Eye (tissue), 1 donor: Measurements from ENCODE around the gene SYTL3.
A peak's percentile ranks its signal among the peaks of the same experiment; 100 is the strongest.
"Not testable (repeated sequence)": the region's sequence is repeated elsewhere in the genome, so short reads cannot be mapped to it uniquely, and the experiment has no call there.

Experiments
- DNase-seq: peaks from one replicate; pipeline ENCODE4 v3.0.0-alpha.2; 2015

SYTL3 gene

DNA sequence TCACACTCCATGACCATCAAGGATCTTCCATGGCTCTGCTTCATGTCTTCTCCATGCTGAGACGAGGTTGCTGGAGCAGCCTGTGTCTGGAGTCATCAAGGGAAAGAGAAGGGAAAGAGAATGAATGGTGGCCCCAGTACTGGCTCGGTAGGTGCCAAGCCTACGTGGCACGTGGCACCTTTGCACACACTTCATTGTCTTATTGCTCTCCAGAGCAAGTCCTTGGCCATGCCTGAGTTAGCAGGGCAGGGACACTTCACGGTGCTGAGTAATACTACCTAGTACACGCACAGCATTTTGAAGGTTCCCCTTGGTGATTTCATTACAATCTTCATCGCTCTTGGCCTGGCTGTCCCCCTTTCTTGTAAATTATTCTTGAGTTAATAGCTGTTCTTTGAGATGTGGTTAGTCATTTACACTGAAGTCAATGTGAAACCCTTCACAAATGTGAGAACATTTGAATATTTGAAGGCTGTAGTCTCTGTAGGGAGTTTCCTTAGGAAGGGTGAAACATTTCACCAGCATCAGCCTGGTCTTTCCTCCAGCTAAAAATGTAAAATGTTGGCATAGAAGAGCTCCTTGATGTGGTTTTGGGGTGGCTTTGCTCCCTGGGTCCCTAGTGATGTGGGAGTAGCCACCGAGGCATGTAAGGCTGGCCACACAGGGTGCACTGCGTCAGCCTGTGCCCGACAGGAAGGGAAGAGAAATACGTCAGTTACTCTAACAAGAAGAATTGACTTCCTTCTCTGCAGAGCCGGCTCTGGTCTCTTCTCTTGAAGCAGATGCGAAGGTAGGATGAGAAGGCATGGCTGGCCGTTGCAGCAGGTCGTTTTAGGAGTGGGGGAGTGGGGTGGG lies at the start of gene SYTL3:
Gene SYTL3 (plus strand): TSS at position 766 of the 855 bp plus-strand sequence. CDS start 13,215 bp downstream, outside the sequence.
- no peak for DNase-seq

DNA sequence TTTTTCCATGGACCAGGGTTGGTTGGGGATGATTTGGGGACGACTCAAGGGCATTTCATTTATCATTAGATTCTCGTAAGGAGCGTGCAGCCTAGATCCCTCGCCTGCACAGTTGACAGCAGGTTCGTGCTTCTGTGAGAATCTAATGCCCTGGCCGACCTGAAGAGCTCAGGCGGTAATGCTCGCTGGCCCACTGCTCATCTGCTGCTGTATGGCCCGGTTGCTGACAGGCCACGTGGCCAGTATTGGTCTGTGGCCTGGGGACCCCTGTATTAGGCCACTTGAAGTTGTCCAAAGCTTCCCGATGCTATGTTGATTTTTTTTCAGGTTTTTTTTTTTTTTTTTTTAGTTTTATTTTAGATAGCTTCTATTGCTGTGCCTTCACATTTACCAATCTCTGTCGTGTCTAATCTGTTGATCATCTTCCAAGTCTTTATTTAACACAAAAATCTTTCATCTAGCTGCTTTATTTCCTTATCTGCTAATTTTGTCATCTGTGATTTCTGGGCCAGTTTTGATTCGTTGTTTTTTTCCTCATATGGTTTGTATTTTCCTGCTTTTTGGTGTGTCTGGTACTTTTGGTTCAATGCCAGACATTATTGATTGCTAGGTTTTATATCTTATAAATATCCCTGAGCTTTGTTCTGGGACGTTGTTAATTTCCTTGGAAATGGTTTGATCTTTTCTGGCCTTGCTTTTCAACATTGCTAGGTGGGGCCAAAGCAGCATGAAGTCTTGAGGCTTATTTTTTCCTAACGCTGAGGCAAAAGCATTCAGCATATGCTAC lies 46.4 kb upstream of the SYTL3 start:
- DNase-seq: no peak

- no peak for DNase-seq
Measured at GRCh38 chr6:158604048-158604406, 45.8 kb upstream of the SYTL3 start.

GRCh38 chr6:158605266-158605878 lies 44.5 kb upstream of the SYTL3 start:
- DNase-seq: peak; percentile 96

- DNase-seq: not testable (repeated sequence)
Measured at GRCh38 chr6:158606011-158606410, 43.8 kb upstream of the SYTL3 start.

GRCh38 chr6:158606935-158607334 lies 42.9 kb upstream of the SYTL3 start:
- DNase-seq: no peak

DNA sequence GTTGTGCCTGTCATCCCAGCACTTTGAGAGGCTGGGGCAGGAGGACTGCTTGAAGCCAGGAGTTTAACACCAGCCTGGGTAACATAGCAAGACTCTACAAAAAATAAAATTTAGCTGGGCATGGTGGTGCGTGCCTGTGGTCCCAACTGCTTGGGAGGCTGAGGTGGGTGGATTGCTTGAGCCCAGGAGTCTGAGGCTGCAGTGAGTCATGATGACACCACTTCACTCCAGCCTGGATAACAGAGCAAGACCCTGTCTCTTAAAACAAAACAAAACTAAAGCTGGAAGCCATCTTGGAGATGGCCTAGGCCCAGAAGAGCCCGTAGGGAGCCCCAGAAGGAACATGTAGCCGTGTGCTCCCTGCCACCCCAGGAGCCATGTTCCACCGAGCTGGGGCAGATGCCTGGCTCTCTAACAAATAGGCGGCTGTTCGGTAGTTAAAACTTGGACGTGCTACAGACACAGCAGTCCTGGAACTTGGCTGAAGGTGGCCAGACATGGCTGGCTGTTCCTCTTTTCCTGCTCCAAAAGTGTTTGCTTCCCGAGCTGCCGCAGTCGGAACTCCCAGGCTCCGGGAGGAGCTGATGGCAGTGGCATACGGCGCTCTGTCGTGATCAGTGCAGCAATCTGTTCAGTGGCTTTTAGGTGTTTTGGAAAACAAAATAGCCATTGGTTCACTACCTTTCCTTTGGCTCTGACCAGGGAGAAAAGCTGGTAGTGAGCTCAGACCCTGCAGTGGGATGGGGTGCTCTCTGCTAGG lies 42.3 kb upstream of the SYTL3 start:
- no peak for DNase-seq

GRCh38 chr6:158608221-158608620 lies 41.6 kb upstream of the SYTL3 start:
- DNase-seq: no peak

DNA sequence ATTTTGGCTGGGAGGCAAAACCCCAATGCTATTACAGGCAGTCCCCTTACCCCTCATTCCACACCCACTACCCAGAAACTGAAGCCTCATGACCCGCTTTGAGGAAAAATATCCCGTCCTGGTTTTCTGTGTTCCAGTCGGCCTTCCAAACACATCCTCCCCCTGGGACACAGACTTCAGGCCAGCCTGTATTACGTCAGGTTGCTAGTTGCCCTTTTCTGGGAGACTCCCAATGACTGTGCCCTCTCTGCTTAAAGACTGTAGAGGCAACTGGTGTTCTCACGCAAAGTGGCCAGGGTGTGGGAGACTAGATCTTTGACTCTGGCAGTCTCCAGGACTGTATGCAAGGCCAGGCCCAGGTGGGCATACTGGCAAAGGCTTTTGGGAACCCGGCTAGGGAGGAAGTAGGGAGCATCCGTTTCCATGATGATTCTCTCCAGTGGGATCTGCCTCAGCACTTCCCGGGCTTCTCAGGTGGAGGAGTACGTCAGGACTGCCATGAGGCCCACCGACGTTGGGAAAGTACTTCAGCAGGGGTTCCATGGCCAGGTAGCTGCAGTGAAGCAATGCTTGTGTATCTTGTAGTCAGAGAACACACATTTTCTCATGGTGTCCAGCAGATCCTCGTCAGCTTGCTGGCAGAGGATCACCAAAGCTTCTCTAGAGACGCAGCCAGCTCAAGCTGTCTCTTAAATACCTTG lies 40.2 kb upstream of the SYTL3 start:
- no peak for DNase-seq

DNA sequence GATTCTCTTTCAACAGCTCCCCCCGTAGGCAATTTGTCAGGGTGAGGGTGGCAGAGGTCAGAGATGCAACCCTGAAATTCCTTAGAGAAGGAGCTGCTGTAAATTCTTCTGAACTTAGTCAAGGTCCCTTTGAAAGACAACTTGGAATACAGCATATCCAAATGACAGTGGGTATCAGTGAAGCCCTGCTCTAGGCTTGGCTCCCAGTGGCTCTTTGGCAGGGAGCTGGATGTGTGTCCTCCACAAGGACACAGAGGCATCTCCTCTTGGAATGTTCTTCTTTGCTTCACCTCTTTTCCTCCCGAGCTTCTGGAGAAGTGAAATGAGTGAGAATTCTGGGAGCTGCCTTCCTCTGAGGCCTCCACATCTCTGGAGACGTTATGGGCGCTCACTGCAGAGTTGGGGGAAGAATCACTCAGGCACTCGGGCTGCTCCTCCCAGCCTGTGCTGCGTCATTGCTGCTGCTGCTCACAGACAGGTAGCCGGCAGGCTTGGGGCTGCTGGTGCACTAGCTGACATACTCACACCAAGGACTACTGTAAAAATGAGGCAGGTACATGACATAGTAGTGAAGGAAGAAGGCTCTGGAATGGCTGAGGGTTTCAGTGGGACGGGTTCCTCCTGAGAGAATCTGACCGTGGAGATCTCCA lies 39.4 kb upstream of the SYTL3 start:
- DNase-seq: no peak

DNA sequence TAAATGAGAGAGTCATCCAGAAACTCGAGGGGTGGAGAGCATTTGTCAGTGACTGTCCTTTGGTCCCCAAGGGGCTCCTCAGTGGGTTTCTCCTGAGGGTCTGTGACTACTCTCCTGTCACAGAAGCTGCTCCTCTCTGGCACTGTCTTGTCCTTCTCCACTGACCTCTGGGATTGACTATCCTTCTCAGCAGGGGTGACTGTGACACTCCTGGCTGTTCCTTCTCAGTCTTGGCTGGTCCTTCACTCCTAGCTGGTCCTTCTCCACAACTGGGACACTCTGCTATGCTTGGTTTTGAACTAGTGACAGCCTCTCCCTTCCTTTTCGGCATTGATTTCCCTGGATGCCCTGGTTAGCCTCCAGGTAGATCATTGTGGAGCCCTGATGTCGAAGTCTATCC lies 38.8 kb upstream of the SYTL3 start:
- no peak for DNase-seq

GRCh38 chr6:158611541-158612370 lies 38.1 kb upstream of the SYTL3 start:
- no peak for DNase-seq

DNA sequence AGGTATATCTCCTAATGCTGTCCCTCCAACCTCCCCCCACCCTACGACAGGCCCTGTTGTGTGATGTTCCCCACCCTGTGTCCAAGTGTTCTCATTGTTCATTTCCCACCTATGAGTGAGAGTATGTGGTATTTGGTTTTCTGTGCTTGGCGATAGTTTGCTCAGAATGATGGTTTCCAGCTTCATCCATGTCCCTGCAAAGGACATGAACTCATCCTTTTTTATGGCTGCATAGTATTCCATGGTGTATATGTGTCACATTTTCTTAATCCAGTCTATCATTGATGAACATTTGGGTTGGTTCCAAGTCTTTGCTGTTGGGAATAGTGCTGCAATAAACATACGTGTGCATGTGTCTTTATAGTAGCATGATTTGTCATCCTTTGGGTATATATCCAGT lies 35.2 kb upstream of the SYTL3 start:
- DNase-seq: not testable (repeated sequence)

DNA sequence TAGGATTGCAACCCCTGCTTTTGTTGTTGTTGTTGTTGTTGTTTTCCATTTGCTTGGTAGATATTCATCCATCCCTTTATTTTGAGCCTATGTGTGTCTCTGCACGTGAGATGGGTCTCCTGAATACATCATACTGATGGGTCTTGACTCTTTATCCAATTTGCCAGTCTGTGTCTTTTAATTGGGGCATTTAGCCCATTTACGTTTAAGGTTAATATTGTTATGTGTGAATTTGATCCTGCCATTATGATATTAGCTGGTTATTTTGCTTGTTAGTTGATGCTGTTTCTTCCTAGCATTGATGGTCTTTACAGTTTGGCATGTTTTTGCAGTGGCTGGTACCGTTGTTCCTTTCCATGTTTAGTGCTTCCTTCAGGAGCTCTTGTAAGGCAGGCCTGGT lies 31.6 kb upstream of the SYTL3 start:
- not testable (repeated sequence) for DNase-seq

- DNase-seq: no peak
Measured at GRCh38 chr6:158619922-158620801, 29.7 kb upstream of the SYTL3 start.

DNA sequence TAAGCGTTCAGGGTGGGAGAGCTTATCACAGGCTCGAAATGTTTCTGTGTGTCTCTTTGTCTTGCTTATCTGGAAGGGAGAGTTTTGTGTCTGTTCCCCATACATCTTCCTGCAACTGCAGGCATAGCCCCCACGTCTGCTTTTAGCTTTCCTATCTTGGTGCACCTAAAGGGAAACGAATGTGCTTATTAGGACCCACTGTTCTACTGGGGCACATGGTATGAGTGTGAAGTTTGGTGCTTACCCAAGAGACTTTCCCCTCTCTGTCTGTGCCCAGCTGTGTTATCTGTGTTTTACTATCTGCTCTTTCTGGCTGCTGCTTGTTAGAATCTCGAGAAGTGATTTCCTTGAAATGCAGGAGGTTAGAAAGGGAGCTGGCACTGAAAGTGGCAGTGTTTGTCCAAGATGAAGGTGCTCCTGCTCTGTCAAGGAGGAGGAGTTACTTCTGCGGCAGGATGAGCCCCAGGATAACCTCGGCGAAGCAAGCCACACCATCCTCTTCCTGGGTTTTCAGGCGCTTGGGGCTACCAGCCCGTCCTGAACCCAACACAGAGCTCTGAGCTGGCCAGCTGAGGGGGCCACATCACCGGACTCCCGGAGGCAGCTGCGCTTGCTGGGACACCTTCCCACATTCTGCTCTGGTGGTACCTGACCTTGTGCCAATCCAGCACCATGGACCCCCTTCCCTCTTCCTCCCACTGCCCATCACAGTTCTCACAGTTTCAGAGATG lies 28.7 kb upstream of the SYTL3 start:
- DNase-seq: no peak

- no peak for DNase-seq
Measured at GRCh38 chr6:158621694-158622544, 27.9 kb upstream of the SYTL3 start.
